ENCODE results near the gene ALDH3B1. TPM values are rescaled to one million over a fixed set of nuclear protein-coding genes. Genes with fewer than 3 reads are reported as not detected.

ALDH3B1 gene
- total RNA-seq, 1 experiment from 2014 or later = not detected

GRCh38 chr11:68030318-68031143, 20.4 kb downstream of the ALDH3B1 start, which contains the start of gene NDUFS8:
Gene NDUFS8 (plus strand): TSS chr11:68030681. CDS start chr11:68032152, 1,471 bp downstream.
- Histone ChIP-seq H3K4me3 (ENCODE audit: low read length) (peak within 1 kb of the TSS; percentile 74), H3K79me2 (ENCODE audit: low read length) (peaks cover 35% of the 10 kb centered on the region), H2AFZ (ENCODE audit: low read length) (no peak within 1 kb of the TSS; the same call in 1 of the 2 replicates), H3K9ac (ENCODE audit: low read length) (peak within 1 kb of the TSS; percentile 84), H3K9me2 (replicated peaks; ENCODE audit: insufficient read depth, low read length) (no peaks in the 10 kb centered on the region), H3K27me3 (ENCODE audit: low read length) (no peaks in the 10 kb centered on the region), H3K4me1 (ENCODE audit: low read length) (peaks cover 24% of the 10 kb centered on the region), H4K20me1 (ENCODE audit: insufficient read depth, low read depth, low read length) (no peaks in the 10 kb centered on the region), H3K9me3 (ENCODE audit: low read length) (no peaks in the 10 kb centered on the region), H3K27ac (ENCODE audit: low read length) (peak within 1 kb of the TSS; percentile 31; the same call in 1 of the 2 replicates), H3K4me2 (ENCODE audit: low read depth, low read length, poor library complexity, severe bottlenecking) (peak within 1 kb of the TSS; percentile 86), H3K36me3 (ENCODE audit: insufficient read depth, low read length) (peaks cover 9% of the 10 kb centered on the region)
- peak; percentile 99 for DNase-seq

GRCh38 chr11:68031144-68031464, 21.0 kb downstream of the ALDH3B1 start:
- peak overlapping the region; percentile 71 for H3K4me2 ChIP-seq (ENCODE audit: low read depth, low read length, poor library complexity, severe bottlenecking)
- no peak overlapping the region; the same call in 1 of the 2 replicates for H2AFZ ChIP-seq (ENCODE audit: low read length)
- peaks cover 24% of the 10 kb centered on the region for H3K4me1 ChIP-seq (ENCODE audit: low read length)
- H3K9me3 ChIP-seq (ENCODE audit: low read length) = no peaks in the 10 kb centered on the region
- H3K27me3 ChIP-seq (ENCODE audit: low read length) = no peaks in the 10 kb centered on the region
- H3K27ac ChIP-seq (ENCODE audit: low read length) = peak overlapping the region; percentile 7; the same call in 1 of the 2 replicates
- peak overlapping the region; percentile 74 for H3K4me3 ChIP-seq (ENCODE audit: low read length)
- H3K9me2 ChIP-seq (replicated peaks; ENCODE audit: insufficient read depth, low read length) = no peaks in the 10 kb centered on the region
- H3K9ac ChIP-seq (ENCODE audit: low read length) = peak overlapping the region; percentile 84
- peaks cover 35% of the 10 kb centered on the region for H3K79me2 ChIP-seq (ENCODE audit: low read length)
- DNase-seq = peak; percentile 67
- H4K20me1 ChIP-seq (ENCODE audit: insufficient read depth, low read depth, low read length) = no peaks in the 10 kb centered on the region
- H3K36me3 ChIP-seq (ENCODE audit: insufficient read depth, low read length) = peaks cover 9% of the 10 kb centered on the region

GRCh38 chr11:68032003-68032402, 21.9 kb downstream of the ALDH3B1 start:
- peak overlapping the region; percentile 84 for H3K9ac ChIP-seq (ENCODE audit: low read length)
- H3K27ac ChIP-seq (ENCODE audit: low read length) = no peak overlapping the region
- H4K20me1 ChIP-seq (ENCODE audit: insufficient read depth, low read depth, low read length) = no peaks in the 10 kb centered on the region
- H3K79me2 ChIP-seq (ENCODE audit: low read length) = peaks cover 35% of the 10 kb centered on the region
- H3K4me1 ChIP-seq (ENCODE audit: low read length) = peaks cover 24% of the 10 kb centered on the region
- no peak overlapping the region for H2AFZ ChIP-seq (ENCODE audit: low read length)
- no peak for DNase-seq
- H3K9me3 ChIP-seq (ENCODE audit: low read length) = no peaks in the 10 kb centered on the region
- H3K27me3 ChIP-seq (ENCODE audit: low read length) = no peaks in the 10 kb centered on the region
- H3K9me2 ChIP-seq (replicated peaks; ENCODE audit: insufficient read depth, low read length) = no peaks in the 10 kb centered on the region
- peak overlapping the region; percentile 74; the same call in 1 of the 2 replicates for H3K4me3 ChIP-seq (ENCODE audit: low read length)
- H3K4me2 ChIP-seq (ENCODE audit: low read depth, low read length, poor library complexity, severe bottlenecking) = peak overlapping the region; percentile 71
- peaks cover 9% of the 10 kb centered on the region for H3K36me3 ChIP-seq (ENCODE audit: insufficient read depth, low read length)

GRCh38 chr11:68032997-68033707, 23.0 kb downstream of the ALDH3B1 start:
- H3K9ac ChIP-seq (ENCODE audit: low read length) = no peak overlapping the region
- no peaks in the 10 kb centered on the region for H3K9me3 ChIP-seq (ENCODE audit: low read length)
- peaks cover 35% of the 10 kb centered on the region for H3K79me2 ChIP-seq (ENCODE audit: low read length)
- H3K4me1 ChIP-seq (ENCODE audit: low read length) = peaks cover 26% of the 10 kb centered on the region
- no peaks in the 10 kb centered on the region for H4K20me1 ChIP-seq (ENCODE audit: insufficient read depth, low read depth, low read length)
- no peaks in the 10 kb centered on the region for H3K9me2 ChIP-seq (replicated peaks; ENCODE audit: insufficient read depth, low read length)
- H3K27me3 ChIP-seq (ENCODE audit: low read length) = no peaks in the 10 kb centered on the region
- no peak for DNase-seq
- no peak overlapping the region for H2AFZ ChIP-seq (ENCODE audit: low read length)
- H3K27ac ChIP-seq (ENCODE audit: low read length) = no peak overlapping the region
- H3K36me3 ChIP-seq (ENCODE audit: insufficient read depth, low read length) = peaks cover 9% of the 10 kb centered on the region
- no peak overlapping the region for H3K4me3 ChIP-seq (ENCODE audit: low read length)
- no peak overlapping the region for H3K4me2 ChIP-seq (ENCODE audit: low read depth, low read length, poor library complexity, severe bottlenecking)

- DNase-seq = no peak
- Histone ChIP-seq H3K9me2 (replicated peaks; ENCODE audit: insufficient read depth, low read length) (no peaks in the 10 kb centered on the region), H3K36me3 (ENCODE audit: insufficient read depth, low read length) (peaks cover 9% of the 10 kb centered on the region), H3K9ac (ENCODE audit: low read length) (no peak overlapping the region), H3K4me2 (ENCODE audit: low read depth, low read length, poor library complexity, severe bottlenecking) (no peak overlapping the region), H3K79me2 (ENCODE audit: low read length) (peaks cover 35% of the 10 kb centered on the region), H3K4me3 (ENCODE audit: low read length) (no peak overlapping the region), H3K9me3 (ENCODE audit: low read length) (no peaks in the 10 kb centered on the region), H3K27ac (ENCODE audit: low read length) (no peak overlapping the region), H3K27me3 (ENCODE audit: low read length) (no peaks in the 10 kb centered on the region), H4K20me1 (ENCODE audit: insufficient read depth, low read depth, low read length) (no peaks in the 10 kb centered on the region), H2AFZ (ENCODE audit: low read length) (no peak overlapping the region), H3K4me1 (ENCODE audit: low read length) (peaks cover 31% of the 10 kb centered on the region)
Measured at GRCh38 chr11:68033708-68034045, 23.6 kb downstream of the ALDH3B1 start.

- Histone ChIP-seq H3K4me1 (ENCODE audit: low read length) (peaks cover 35% of the 10 kb centered on the region), H3K36me3 (ENCODE audit: insufficient read depth, low read length) (peaks cover 9% of the 10 kb centered on the region), H3K9me2 (replicated peaks; ENCODE audit: insufficient read depth, low read length) (no peaks in the 10 kb centered on the region), H3K27ac (ENCODE audit: low read length) (no peak overlapping the region), H3K79me2 (ENCODE audit: low read length) (peaks cover 28% of the 10 kb centered on the region), H3K4me3 (ENCODE audit: low read length) (no peak overlapping the region), H2AFZ (ENCODE audit: low read length) (no peak overlapping the region), H3K9me3 (ENCODE audit: low read length) (no peaks in the 10 kb centered on the region), H3K9ac (ENCODE audit: low read length) (no peak overlapping the region), H3K4me2 (ENCODE audit: low read depth, low read length, poor library complexity, severe bottlenecking) (no peak overlapping the region), H4K20me1 (ENCODE audit: insufficient read depth, low read depth, low read length) (no peaks in the 10 kb centered on the region), H3K27me3 (ENCODE audit: low read length) (no peaks in the 10 kb centered on the region)
- DNase-seq = no peak
Measured at GRCh38 chr11:68035266-68035876, 25.2 kb downstream of the ALDH3B1 start.

- H3K4me3 ChIP-seq (ENCODE audit: low read length) = no peak overlapping the region
- H3K9ac ChIP-seq (ENCODE audit: low read length) = no peak overlapping the region
- no peak overlapping the region for H2AFZ ChIP-seq (ENCODE audit: low read length)
- no peak overlapping the region for H3K4me2 ChIP-seq (ENCODE audit: low read depth, low read length, poor library complexity, severe bottlenecking)
- no peaks in the 10 kb centered on the region for H3K27me3 ChIP-seq (ENCODE audit: low read length)
- H3K79me2 ChIP-seq (ENCODE audit: low read length) = peaks cover 26% of the 10 kb centered on the region
- peaks cover 9% of the 10 kb centered on the region for H3K36me3 ChIP-seq (ENCODE audit: insufficient read depth, low read length)
- peaks cover 43% of the 10 kb centered on the region for H3K4me1 ChIP-seq (ENCODE audit: low read length)
- no peaks in the 10 kb centered on the region for H3K9me2 ChIP-seq (replicated peaks; ENCODE audit: insufficient read depth, low read length)
- H4K20me1 ChIP-seq (ENCODE audit: insufficient read depth, low read depth, low read length) = no peaks in the 10 kb centered on the region
- no peaks in the 10 kb centered on the region for H3K9me3 ChIP-seq (ENCODE audit: low read length)
- DNase-seq = no peak
- H3K27ac ChIP-seq (ENCODE audit: low read length) = no peak overlapping the region
Measured at GRCh38 chr11:68036141-68036716, 26.1 kb downstream of the ALDH3B1 start.

All from Karpas-422 (cell line).